ENCODE results near the gene EXOSC10. TPM values are rescaled to one million over a fixed set of nuclear protein-coding genes. Genes with fewer than 3 reads are reported as not detected.

Gene EXOSC10
- total and polyA plus RNA-seq, 2 of the 13 experiments (the other 11 are each of a cell fraction or from before 2014, with no cell fraction given): 48.4 to 67.6 TPM

DNA sequence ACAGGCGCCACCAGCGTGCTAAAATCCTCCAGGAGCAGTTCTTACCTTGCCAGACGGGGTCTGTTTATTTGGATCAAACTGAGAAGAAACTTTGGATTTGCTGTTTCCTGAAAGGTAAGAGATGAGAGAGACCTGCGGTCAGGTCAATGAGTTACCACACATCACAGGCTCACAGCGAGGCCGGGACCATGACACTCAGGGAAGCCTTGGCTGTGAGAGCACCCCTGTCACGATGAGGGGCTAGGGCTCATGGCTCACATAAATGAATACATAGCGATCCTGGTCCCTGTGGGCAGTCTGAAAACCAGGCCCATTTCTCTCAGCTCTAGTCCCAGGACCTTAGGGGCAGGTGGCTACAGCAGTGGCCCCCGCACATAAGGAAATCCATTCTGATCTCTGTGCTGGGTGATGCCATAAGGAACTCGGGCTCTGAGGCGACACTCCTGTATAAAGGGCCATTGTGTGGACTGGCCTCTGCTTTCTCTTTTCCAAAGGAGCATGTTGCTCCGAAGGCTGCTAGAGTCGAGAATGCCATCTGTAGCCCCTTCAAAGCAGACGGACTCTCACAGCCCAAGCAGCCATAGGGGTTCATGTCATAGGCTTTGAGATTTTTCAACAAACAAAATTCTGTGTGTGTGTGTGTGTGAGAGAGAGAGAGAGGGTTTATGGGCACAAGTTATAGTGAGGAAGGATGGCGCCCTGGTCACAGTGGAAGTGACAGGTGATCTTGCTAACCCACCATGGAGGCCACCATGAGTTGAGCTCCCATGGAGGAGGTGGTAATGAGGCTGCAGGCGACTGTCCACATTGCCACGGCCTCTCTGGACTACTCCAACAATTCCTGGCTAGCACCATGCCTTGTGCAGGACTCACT lies 30.8 kb downstream of the EXOSC10 start:
- ATAC-seq (no peak), DNase-seq (ENCODE audit: low spot score) (no peak), FAIRE-seq (no peak)
- H3K9ac ChIP-seq (ENCODE audit: insufficient read depth, low read depth, low read length): no peak overlapping the region
- H2AFZ ChIP-seq (ENCODE audit: low read length): no peak overlapping the region
- no peak overlapping the region for H3K27ac ChIP-seq (ENCODE audit: extremely low read length, insufficient read depth, low read length)
- H3K36me3 ChIP-seq (replicated peaks in 1 of 2; ENCODE audit: control insufficient read depth in 1 of 2, insufficient read depth in 2 of 2, low read length in 2 of 2): peaks cover 45 to 85% of the 10 kb centered on the region in 2 experiments
- H4K20me1 ChIP-seq (ENCODE audit: insufficient read depth, low read length): no peaks in the 10 kb centered on the region
- no peak overlapping the region for H3K4me3 ChIP-seq (replicated peaks in 1 of 3; ENCODE audit: insufficient read depth in 1 of 3, low read depth in 2 of 3, low read length in 3 of 3)
- CTCF ChIA-PET (ENCODE audit: low intra/inter-chr PET ratio, low total read pairs): no interaction called here
- H3K4me1 ChIP-seq (ENCODE audit: insufficient read depth, low read length): no peaks in the 10 kb centered on the region
- no peaks in the 10 kb centered on the region for H3K79me2 ChIP-seq (ENCODE audit: insufficient read depth, low read length)
- H3K4me2 ChIP-seq (ENCODE audit: low read depth, low read length): no peak overlapping the region
- no peaks in the 10 kb centered on the region for H3K27me3 ChIP-seq (ENCODE audit: control insufficient read depth in 1 of 2, insufficient read depth in 2 of 2, low read length in 2 of 2)
- POLR2A ChIA-PET: no interaction called here
- H3K9me3 ChIP-seq (ENCODE audit: low read length): no peaks in the 10 kb centered on the region
- in situ Hi-C loops (cut with HindIII; ENCODE audit: extremely low pct_ligation_motif_present, low pct_unique_long_range_greater_than_20kb): no loop called here
- BruUV-seq (replicated peaks): no TSS peak
- intact Hi-C loops (cut with micrococcal nuclease; ENCODE audit: unreplicated experiment): no loop called here
- 97% methylated on average over 11 of the region's 17 CpGs for WGBS (ENCODE audit: low lambda C conversion rate)
- TF ChIP-seq, protein P1, sequence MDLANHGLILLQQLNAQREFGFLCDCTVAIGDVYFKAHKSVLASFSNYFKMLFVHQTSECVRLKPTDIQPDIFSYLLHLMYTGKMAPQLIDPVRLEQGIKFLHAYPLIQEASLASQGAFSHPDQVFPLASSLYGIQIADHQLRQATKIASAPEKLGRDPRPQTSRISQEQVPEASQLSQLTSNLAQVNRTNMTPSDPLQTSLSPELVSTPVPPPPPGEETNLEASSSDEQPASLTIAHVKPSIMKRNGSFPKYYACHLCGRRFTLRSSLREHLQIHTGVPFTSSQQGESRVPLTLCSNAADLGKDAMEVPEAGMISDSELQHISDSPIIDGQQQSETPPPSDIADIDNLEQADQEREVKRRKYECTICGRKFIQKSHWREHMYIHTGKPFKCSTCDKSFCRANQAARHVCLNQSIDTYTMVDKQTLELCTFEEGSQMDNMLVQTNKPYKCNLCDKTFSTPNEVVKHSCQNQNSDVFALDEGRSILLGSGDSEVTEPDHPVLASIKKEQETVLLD (CRISPR knock-in tag; IDR thresholded peaks at IDR 0.05; ENCODE audit: low read depth): no peak
- TF ChIP-seq ZSCAN21 (CRISPR knock-in tag; IDR thresholded peaks at IDR 0.05; ENCODE audit: borderline replicate concordance) (no peak), HDAC1 (CRISPR knock-in tag; IDR thresholded peaks at IDR 0.05) (no peak), DMAP1 (CRISPR knock-in tag; IDR thresholded peaks at IDR 0.05) (no peak), ZNF652 (CRISPR knock-in tag; IDR thresholded peaks at IDR 0.05; ENCODE audit: borderline replicate concordance, low read depth) (no peak), RBFOX2 (IDR thresholded peaks at IDR 0.05; ENCODE audit: low read depth, low read length) (no peak), ZBTB3 (CRISPR knock-in tag; IDR thresholded peaks at IDR 0.05; ENCODE audit: borderline replicate concordance, low read depth) (no peak), ZNF362 (CRISPR knock-in tag; IDR thresholded peaks at IDR 0.05; ENCODE audit: borderline replicate concordance) (no peak), ZNF547 (CRISPR knock-in tag; IDR thresholded peaks at IDR 0.05) (no peak)

Measured in HepG2 (cell line).